PFSK-1 (cell line): ENCODE results near the gene PAPSS1.

Experiments
- POLR2AphosphoS5 ChIP-seq: IDR thresholded peaks from 2 replicates; pipeline ENCODE4 v1.6.1; 2012; ENCODE audit warnings: low read depth, mild to moderate bottlenecking, control low read depth, low read length, moderate library complexity
- SIN3A ChIP-seq: IDR thresholded peaks from 2 replicates; pipeline ENCODE4 v1.6.1; 2012; ENCODE audit warnings: mild to moderate bottlenecking, low read length, moderate library complexity, borderline replicate concordance; ENCODE audit not compliant: insufficient read depth

DNA sequence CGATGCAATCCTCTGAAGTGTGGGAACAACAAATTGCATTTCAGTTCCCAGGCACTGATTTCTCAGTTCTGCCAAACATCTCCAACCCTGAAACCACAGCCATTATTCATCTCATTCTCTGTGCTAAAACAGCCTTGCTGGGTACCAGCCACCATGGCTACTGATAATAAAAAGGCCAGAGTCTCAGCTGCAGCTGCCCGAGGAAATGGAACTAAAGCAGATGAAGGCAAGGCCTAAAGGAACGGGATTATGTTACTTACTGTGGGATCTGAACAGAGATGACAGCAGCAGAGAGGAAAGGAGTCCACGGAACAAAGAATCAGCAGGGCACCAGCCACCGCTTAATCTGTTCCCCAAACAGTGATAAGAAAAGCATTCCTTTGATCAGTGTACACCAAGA, 155.7 kb downstream of the PAPSS1 start:
- TF ChIP-seq POLR2AphosphoS5 (no peak), SIN3A (no peak)
